Progenitor cell of endocrine pancreas (in vitro differentiated cells): ENCODE measurements around the gene HOXD12. TPM values are rescaled to one million over a fixed set of nuclear protein-coding genes. Genes with fewer than 3 reads are reported as not detected.
A peak's percentile ranks its signal among the peaks of the same experiment; 100 is the strongest.

Experiments
- DNase-seq: peaks from one replicate; pipeline ENCODE4 v3.0.0; 2021; ENCODE audit warnings: low spot score; ENCODE audit not compliant: unreplicated experiment
- H3K27ac Mint-ChIP-seq: 2 replicates; pipeline ENCODE4 v1.8.0; 2021; ENCODE audit warnings: mild to moderate bottlenecking, moderate library complexity, mixed read lengths
- H3K27me3 Mint-ChIP-seq: 2 replicates; pipeline ENCODE4 v1.8.0; 2021; ENCODE audit warnings: mixed read lengths
- H3K36me3 Mint-ChIP-seq: 2 replicates; pipeline ENCODE4 v1.8.0; 2022; ENCODE audit warnings: mixed read lengths; ENCODE audit not compliant: insufficient read depth
- H3K4me1 Mint-ChIP-seq: 2 replicates; pipeline ENCODE4 v1.8.0; 2021; ENCODE audit warnings: low read depth, mixed read lengths
- H3K4me3 Mint-ChIP-seq: 2 replicates; pipeline ENCODE4 v1.8.0; 2021; ENCODE audit warnings: low read depth, mild to moderate bottlenecking, moderate library complexity, mixed read lengths
- H3K9me3 Mint-ChIP-seq: 2 replicates; pipeline ENCODE4 v1.8.0; 2021; ENCODE audit warnings: low read depth, mixed read lengths
- total RNA-seq: library from RNA; stranded (reverse); gene quantifications from 2 replicates; pipeline ENCODE4 v1.2.1, GENCODE V29; 2021
- TF ChIP-seq, protein P1 (sequence below): fragments of 200-600 bp; sonication (generic); IDR thresholded peaks from one replicate; pipeline ENCODE4 v1.5.0; 2021; ENCODE audit warnings: antibody characterized with exemption, mild to moderate bottlenecking; ENCODE audit not compliant: unreplicated experiment

The HOXD12 gene
- total RNA-seq, 1 donor from 2014 or later: not detected

DNA sequence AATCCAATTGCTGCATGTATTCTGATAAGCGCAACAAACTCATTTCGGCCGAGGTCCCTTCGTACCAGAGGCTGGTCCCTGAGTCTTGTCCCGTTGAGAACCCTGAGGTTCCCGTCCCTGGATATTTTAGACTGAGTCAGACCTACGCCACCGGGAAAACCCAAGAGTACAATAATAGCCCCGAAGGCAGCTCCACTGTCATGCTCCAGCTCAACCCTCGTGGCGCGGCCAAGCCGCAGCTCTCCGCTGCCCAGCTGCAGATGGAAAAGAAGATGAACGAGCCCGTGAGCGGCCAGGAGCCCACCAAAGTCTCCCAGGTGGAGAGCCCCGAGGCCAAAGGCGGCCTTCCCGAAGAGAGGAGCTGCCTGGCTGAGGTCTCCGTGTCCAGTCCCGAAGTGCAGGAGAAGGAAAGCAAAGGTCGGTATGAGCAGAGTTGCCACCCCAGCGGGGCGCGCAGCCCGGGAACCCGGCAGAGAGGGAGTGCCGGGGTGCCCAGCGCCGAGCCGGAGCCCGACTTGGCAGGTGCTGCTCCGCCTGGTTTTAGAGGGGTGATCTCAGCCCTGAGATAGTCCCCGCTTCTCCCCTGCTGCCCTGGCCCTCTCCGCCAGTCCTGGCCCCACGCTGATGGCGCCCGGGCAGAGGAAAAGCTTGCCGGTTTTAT, 17.7 kb downstream of the HOXD12 start:
- H3K4me3 Mint-ChIP-seq: no peak overlapping the region
- no peak overlapping the region for H3K27ac Mint-ChIP-seq
- DNase-seq: no peak

DNA sequence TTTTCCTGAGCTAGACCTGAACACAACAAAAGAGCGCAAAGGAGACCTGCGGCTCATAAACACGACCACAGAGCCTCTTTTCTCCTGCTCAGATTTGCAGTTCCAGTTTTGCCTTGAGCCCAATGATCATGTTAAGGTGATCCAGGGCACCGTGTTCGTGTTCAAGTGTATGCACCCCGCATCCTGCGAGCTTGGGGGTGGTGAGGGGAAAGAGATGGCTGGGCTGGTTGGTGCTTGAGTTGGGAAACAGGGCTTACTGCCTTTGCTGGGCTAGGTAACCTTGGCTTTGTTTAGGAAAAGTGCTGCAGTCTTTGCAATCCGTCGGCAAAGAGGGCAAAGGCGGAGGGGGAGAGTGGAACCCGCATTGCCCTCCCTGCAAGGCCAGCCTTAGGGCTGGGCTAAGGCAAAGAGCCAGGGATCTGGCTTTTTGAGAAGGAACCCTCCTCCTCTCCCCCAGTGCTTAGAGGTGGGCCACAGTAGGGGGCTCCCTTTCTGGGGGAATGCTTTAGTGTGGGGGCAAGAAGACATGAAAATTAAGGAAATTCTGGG, 18.3 kb downstream of the HOXD12 start:
- H3K4me3 Mint-ChIP-seq: no peak overlapping the region
- TF ChIP-seq, protein P1, sequence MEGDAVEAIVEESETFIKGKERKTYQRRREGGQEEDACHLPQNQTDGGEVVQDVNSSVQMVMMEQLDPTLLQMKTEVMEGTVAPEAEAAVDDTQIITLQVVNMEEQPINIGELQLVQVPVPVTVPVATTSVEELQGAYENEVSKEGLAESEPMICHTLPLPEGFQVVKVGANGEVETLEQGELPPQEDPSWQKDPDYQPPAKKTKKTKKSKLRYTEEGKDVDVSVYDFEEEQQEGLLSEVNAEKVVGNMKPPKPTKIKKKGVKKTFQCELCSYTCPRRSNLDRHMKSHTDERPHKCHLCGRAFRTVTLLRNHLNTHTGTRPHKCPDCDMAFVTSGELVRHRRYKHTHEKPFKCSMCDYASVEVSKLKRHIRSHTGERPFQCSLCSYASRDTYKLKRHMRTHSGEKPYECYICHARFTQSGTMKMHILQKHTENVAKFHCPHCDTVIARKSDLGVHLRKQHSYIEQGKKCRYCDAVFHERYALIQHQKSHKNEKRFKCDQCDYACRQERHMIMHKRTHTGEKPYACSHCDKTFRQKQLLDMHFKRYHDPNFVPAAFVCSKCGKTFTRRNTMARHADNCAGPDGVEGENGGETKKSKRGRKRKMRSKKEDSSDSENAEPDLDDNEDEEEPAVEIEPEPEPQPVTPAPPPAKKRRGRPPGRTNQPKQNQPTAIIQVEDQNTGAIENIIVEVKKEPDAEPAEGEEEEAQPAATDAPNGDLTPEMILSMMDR: no peak
- no peak for DNase-seq
- peaks cover 92% of the 10 kb centered on the region for H3K27me3 Mint-ChIP-seq
- H3K9me3 Mint-ChIP-seq: no peaks in the 10 kb centered on the region
- H3K36me3 Mint-ChIP-seq: no peaks in the 10 kb centered on the region
- H3K4me1 Mint-ChIP-seq: no peaks in the 10 kb centered on the region
- H3K27ac Mint-ChIP-seq: no peak overlapping the region

More for the DNA sequence above, 17.7 kb downstream of the HOXD12 start:
- no peaks in the 10 kb centered on the region for H3K36me3 Mint-ChIP-seq
- no peaks in the 10 kb centered on the region for H3K4me1 Mint-ChIP-seq
- TF ChIP-seq, protein P1: no peak
- no peaks in the 10 kb centered on the region for H3K9me3 Mint-ChIP-seq
- peaks cover 95% of the 10 kb centered on the region for H3K27me3 Mint-ChIP-seq

DNA sequence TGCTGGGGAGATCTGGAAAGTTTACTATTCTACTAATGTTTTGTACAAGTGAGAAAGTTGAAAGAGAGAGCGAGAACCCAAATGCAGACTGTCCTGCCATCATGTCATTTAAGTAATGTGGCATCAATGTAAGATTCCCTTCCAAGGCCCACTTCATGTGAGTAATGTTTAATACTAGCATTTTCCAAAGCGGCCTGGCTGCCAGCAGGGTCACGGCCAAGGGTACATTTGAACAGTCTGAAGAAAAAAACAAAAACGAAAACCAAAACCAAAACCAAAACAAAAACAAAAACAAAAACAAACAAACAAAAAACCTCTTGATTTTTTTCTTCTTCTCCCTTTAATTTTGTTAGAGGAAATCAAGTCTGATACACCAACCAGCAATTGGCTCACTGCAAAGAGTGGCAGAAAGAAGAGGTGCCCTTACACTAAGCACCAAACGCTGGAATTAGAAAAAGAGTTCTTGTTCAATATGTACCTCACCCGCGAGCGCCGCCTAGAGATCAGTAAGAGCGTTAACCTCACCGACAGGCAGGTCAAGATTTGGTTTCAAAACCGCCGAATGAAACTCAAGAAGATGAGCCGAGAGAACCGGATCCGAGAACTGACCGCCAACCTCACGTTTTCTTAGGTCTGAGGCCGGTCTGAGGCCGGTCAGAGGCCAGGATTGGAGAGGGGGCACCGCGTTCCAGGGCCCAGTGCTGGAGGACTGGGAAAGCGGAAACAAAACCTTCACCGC, 19.2 kb downstream of the HOXD12 start:
- H3K36me3 Mint-ChIP-seq: no peaks in the 10 kb centered on the region

DNA sequence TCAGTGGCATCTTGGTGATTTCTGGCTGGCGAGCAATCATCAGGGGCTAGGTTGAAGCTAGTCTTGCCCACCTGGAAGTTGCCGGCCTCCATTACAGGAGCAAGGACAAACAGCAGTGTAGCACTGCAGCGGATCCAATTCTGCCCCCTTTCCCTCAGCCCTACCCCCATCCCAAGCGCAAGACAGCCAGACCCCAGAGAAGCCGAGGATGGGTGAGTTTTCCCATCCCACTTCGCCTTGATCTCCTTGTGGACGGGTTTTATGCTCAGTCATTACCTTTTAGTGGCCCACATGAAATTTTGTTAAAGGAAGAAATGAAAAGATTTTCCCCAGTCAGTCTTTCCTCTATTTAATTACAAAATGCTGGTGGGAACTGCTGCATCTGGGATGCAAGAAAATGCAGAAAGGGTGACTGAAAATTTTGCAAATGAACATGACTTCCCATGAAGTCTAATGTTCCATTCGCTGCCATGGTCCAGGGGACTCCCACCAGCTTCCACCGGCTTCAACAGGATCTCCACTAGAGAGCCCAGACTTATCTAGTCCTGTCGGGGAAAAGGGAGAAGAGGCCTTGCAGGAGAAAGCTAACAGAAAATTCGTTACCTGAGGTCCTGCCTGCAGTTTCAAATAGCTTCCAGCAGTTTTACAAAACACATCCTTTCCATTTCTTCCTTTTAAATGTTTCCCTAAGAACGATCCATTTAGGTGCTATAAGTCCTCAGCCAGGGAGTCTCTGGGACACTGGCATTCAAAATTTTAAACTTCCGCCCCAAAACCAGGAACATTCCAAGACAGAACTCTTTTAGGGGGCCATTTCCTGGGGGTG, 21.0 kb downstream of the HOXD12 start:
- Mint-ChIP-seq H3K9me3 (no peaks in the 10 kb centered on the region), H3K4me3 (no peak overlapping the region), H3K27me3 (peaks cover 92% of the 10 kb centered on the region), H3K4me1 (no peaks in the 10 kb centered on the region), H3K27ac (no peak overlapping the region), H3K36me3 (no peaks in the 10 kb centered on the region)
- no peak for DNase-seq
- TF ChIP-seq, protein P1: peak; percentile 7

More for the DNA sequence above, 19.2 kb downstream of the HOXD12 start:
- Mint-ChIP-seq H3K27me3 (peaks cover 90% of the 10 kb centered on the region), H3K4me3 (no peak overlapping the region), H3K27ac (peak overlapping the region; percentile 55), H3K4me1 (no peaks in the 10 kb centered on the region), H3K9me3 (no peaks in the 10 kb centered on the region)
- no peak for DNase-seq
- TF ChIP-seq, protein P1: peak; percentile 57
